Activated CD4-positive, alpha-beta T cell treated with anti-CD3 and anti-CD28 coated beads, Interleukin-2, amount 50 U/mL, for 4 hours (primary cell): Measurements from ENCODE around the gene DVL3.
"Not testable (repeated sequence)": the region's sequence is repeated elsewhere in the genome, so short reads cannot be mapped to it uniquely, and the experiment has no call there.

Experiments used
- DNase-seq, 2 experiments: peaks; one replicate each; pipeline ENCODE4 v3.0.0-alpha.2; 2020

Gene DVL3

DNA sequence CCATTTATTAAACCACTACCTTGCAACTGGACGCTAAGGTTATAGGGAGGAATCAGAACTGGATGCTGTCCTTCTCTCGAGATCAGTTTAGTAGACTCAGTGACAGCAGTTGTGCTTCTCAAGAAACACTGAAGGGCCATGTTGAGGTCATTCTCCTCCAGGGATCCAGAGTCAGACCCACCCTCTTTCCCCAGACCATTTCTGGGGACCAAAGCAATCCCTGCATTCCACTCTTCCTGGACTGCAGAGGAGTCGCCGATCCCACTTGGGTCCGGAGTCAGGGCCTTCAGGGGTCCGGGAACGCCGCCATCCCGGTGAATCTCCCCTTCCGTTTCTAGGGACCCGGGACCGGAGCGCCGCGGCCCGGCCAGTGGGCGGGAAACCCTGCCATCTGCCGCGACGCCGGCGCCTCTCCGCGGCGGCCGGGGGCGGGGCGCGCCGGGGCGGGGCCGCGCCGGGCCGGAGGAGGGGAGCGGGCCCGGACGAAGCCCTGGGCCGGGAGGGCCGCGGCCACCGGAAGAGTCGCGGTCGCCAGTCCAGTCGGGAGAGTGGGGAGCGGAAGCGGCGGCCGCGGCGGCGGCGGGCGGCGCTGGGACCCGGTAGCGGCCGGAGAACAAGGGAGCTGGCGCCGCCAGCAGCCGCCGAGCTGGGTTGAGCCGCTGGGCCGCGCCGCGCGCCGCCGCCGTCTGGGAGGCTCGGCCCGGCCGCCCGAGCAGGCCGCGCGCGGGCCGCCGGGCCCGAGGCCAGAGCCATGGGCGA lies at the start of gene DVL3:
Gene DVL3 (plus strand): TSS at position 493 of the 759 bp plus-strand sequence. CDS start 259 bp downstream, at position 752.
- DNase-seq, result no peak

DNA sequence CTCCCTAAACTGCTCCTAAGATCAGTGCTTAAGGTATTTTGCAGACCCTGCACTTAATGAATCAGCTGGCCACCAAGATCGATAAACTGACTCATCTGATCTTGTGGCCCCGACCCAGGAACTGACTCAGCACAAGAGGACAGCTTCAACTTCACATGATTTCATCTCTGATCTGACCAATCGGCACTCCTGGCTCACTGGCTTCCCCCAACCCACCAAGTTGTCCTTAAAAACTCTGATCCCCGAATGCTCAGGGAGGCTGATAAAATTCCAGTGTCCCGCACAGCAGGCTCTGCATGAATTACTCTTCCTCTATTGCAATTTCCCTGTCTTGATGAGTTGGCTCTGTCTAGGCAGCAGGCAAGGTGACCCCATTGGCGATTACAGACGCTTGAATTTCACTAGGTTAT lies 44.9 kb upstream of the DVL3 start:
- no peak for DNase-seq

DNA sequence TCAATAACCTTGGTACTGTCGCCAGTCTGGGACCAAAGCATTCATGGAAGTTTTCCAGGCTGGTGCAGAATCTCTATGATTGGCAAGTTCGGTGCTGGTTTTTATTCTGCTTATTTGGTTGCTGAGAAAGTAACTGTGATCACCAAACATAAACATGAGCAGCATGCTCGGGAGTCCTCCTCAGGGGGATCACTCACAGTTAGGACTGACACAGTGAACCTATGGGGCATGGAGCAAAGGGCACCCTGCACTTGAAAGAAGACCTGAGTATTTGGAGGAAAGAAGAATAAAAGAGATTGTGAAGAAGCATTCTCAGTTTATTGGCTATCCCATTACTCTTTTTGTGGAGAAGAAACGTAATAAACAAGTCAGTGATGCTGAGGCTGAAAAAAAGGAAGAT lies 39.2 kb upstream of the DVL3 start:
- DNase-seq, result no peak

DNA sequence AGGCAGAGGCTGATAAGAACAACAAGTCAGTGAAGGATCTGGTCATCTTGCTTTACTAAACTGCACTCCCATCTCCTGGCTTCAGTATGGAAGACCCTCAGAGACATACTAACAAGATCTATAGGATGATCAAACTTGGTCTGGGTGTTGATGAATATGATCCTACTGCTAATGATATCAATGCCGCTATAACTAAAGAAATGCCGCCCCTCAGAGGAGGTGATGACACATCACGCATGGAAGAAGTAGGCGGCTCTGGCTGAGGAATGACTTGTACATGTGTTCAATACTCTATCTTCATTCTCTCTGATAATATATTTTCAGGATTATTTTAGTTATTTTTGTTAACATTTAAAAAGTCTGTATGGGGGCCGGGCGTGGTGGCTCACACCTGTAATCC lies 37.5 kb upstream of the DVL3 start:
- no peak for DNase-seq

DNA sequence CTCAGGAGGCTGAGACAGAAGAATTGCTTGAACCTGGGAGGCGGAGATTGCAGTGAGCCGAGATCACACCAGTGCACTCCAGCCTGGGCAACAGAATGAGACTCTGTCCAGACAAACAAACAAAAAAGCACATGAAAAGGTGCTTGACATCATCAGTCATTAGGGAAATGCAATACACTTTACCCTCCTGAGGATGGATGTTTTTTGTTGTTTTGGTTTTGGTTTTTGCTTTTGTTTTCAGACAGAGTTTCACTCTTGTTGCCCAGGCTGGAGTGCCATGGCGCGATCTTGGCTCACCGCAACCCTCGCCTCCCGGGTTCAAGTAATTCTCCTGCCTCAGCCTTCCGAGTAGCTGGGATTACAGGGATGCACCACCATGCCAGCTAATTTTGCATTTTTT lies 34.1 kb upstream of the DVL3 start:
- DNase-seq, result not testable (repeated sequence)

DNA sequence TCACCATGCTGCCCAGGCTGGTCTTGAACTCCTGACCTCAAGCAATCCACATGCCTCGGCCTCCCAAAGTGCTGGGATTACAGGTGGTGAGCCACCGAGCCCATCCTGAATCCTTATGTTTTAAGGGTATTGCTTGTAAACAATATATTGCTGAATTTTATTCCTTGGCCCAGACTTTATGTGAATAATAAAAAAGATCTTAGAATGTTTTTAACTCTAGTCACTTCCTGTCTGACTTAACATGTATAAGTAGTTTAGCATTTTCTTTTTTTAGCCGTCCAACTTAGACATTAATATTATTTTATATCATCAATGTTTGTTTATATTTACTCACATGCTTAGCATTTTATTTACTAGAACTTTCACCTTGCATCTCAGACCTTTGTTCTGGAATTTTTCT lies 29.2 kb upstream of the DVL3 start:
- DNase-seq, result no peak

DNA sequence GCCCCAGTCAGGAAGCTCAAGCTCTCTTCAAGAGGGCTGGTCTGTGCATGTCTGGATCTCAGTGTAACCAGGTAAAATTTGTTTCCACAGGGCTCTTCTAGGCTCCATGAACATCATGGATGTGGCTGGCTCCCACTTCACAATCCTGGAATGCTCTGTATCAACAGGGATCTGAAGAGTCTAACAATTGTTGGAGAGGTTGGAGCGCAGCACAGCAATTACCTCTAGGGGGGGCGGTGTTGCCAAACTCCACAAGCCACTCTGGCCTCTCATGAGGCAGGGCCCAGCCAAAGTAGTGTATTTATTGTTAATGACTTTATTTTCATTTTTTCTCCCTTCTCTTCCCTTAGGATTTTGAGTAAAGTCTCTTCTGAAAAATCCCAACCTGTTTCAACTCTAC lies 26.2 kb upstream of the DVL3 start:
- no peak for DNase-seq

DNA sequence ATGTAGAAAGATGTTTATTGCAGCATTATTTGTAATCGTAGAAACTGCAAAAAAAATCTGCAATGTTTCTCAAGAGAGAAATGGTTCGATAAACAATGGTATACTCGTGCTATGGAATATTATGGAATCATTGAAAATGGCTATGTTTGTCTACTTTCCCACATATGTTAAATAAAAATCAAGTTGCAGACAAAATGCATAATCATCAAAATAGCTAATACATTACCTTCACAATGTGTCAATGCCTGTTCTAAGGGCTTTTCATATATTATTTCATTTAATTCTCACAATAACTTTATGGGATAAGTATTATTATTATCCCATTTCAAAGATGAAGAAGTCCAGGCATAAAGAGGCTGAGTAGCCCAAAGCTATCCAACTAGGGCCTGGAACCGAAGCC lies 22.2 kb upstream of the DVL3 start:
- DNase-seq, result no peak

DNA sequence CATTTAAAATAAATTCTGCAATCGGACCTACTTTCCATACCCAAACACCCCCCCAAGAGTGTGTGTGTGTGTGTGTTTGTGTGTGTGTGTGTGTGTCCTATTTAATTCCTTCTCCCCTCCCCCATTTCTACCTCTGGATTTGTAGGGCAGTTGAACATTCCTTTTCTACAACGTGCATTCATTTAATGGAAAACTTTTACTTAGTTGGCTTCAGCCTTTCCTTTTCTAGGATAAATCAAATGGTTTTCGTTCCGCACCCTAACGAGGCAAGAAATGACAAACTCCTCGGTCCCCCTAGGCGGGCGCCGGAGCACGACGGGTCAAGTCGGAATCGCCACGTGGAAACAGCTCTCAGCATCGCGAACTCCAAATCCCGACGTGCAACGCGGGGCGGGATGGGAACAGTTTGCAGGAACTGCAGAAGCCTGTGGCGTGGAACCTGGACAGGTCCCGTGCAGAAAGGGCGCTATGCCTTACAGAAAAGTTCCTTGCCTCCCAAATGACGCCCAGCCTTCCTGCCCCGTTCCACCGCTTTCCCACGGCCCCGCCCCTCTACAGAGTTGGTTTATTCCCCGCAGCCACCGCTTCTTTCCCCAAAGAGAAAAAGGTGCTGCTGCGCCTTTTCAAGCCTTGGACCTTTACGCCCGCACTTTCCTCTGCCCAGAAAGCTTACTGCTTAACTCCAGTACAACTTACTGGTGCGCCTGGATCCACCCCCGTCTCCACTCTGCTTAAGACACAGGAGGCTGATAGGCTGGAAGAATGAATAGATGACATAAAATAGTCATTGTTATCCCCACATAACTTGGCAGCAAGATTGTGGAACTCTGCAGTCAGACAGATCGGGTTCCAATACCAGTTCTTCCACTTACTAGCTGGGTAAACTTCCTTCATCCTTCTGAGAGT lies 21.1 kb upstream of the DVL3 start:
- DNase-seq, result peak; percentile 32 to 47

DNA sequence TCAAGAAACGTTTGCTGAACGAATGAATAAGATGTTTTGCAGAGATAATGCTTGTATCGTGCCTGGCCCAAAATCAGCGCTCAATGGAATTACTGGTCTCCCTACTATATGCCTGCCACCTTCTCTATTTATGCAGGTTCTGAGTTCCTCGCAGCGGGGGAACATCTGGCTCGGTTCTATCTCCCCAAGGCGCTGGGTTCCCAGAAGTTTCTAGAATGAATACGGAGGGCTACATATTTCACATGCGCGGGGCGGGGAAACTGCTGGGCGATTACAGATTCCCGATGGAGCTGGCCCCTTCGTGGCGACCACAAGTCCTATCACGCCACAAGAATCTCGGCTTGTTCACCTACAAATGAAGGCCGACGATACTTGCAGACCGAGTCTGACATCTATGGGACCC lies 20.4 kb upstream of the DVL3 start:
- DNase-seq, result peak in 1 of 2 experiments; percentile 10

DNA sequence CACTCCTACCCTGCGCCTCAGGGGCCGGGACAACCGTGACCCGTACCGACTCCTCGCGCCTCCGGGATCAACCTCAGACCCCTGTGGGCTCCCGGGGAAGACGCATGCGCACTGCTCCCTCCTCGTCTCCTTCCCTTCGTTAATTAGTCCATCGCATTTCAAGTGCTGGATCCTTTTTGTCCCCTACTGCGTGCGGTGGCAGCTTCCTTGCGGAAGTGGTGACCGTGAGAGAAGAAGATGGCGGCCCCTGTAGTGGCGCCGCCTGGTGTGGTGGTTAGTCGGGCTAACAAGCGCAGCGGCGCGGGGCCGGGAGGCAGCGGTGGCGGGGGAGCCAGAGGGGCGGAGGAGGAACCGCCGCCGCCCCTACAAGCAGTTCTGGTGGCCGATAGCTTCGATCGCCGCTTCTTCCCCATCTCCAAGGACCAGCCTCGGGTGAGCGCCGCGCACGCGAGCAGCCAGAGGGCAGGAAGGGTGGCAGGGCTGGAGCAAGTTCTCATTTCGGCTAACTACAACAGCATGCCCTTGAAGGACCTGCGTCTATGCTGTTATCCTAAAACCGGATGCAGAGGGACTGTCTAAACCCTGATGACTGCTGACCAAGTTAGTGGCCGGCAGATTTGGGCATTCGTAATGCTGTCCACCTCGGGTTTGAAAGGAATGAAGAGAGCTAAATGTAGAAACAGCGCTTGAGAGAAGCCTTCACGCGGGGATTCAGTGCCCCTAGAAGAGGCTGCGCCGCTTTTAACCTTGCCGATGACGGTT lies 19.8 kb upstream of the DVL3 start, which contains the start of gene EIF2B5:
Gene EIF2B5 (plus strand): TSS at position 210 of the 762 bp plus-strand sequence. CDS start 28 bp downstream, at position 238.
- peak; percentile 82 to 83 for DNase-seq

DNA sequence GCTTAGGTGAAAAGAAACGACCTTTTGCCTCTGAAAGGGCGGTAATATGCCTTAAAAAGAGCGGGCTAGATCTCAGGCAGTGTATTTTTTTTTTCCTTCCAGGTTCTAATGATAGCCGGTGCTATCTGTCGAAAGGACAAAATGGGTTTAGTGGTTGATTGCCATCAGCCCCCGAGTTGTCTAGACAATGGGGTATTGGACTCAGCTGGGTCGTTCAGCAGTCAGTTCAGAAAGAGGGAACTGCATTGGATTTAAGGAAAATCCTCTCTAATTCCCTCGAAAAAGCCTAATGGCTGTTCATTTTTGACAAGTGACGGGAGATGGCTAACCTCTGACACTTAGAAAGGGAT lies 19.3 kb upstream of the DVL3 start:
- no peak for DNase-seq

DNA sequence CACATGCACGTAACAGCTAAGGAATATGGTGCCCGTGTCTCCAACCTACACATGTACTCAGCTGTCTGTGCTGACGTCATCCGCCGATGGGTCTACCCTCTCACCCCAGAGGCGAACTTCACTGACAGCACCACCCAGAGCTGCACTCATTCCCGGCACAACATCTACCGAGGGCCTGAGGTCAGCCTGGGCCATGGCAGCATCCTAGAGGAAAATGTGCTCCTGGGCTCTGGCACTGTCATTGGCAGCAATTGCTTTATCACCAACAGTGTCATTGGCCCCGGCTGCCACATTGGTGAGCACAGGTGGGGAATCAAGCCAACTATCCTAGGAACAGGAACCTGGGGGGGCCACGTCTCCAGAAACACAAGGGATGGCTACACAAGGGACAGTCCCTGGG lies 14.7 kb upstream of the DVL3 start:
- no peak for DNase-seq

DNA sequence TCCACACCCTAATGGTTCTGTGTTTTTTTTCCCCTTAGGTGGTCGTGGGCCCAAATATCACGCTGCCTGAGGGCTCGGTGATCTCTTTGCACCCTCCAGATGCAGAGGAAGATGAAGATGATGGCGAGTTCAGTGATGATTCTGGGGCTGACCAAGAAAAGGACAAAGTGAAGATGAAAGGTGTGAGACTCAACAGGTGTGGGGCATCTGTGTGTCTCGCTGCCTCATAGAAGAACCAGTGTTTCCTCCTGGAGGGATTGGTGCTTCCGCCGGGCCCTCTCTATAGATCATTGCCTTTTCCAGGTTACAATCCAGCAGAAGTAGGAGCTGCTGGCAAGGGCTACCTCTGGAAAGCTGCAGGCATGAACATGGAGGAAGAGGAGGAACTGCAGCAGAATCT lies 13.0 kb upstream of the DVL3 start:
- DNase-seq, result no peak

DNA sequence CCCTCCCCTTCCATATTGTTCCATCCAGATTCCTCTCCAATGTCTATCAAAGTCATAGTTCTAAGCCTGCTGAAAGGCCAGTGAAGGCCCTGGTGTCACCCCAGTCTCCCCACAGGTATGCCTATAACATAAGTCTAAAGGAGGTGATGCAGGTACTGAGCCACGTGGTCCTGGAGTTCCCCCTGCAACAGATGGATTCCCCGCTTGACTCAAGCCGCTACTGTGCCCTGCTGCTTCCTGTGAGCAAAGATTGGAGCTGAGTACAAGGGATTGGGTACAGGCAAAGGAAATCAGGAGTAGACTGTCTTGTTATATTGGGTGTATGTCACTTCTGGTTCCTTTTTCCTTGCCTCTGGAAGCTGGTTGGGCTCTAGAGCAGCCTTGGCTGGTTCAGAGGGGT lies 11.8 kb upstream of the DVL3 start:
- DNase-seq, result no peak

DNA sequence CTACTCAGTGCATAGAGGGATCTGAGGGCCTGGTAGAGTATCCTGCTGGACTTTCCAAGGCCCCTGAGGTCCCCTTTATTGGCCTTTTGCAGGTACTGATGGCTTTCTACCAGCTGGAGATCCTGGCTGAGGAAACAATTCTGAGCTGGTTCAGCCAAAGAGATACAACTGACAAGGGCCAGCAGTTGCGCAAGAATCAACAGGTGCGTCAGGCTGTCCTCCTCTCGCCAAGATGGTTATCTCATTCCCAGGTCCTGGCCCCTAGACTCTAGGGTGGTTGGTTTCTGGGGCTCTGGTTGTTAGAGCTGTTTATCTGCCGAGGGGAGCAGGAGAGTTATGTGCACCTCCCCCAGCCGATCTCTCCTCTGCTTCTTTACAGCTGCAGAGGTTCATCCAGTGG lies 10.7 kb upstream of the DVL3 start:
- DNase-seq, result no peak

DNA sequence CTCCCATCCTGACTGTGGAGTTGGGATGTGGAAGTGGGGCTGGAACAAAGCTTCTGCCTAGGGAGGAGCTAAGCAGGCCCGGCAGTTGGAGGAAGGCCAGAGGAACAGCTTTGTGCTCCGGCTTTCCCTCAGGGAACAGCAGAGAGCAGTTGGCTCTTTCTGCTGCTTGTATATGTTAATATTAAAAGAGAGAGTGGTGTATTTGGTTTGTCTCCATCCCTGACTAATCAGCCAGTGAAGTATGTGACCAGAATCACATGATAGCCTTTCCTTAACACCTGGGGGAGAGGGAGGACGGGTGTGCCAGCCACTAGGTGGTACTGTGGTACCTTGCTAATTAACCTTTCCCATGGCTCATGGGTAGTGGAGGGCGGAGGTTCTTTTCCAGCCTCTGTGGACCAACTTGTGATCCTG lies 10.1 kb upstream of the DVL3 start:
- DNase-seq, result peak; percentile 27 to 30

DNA sequence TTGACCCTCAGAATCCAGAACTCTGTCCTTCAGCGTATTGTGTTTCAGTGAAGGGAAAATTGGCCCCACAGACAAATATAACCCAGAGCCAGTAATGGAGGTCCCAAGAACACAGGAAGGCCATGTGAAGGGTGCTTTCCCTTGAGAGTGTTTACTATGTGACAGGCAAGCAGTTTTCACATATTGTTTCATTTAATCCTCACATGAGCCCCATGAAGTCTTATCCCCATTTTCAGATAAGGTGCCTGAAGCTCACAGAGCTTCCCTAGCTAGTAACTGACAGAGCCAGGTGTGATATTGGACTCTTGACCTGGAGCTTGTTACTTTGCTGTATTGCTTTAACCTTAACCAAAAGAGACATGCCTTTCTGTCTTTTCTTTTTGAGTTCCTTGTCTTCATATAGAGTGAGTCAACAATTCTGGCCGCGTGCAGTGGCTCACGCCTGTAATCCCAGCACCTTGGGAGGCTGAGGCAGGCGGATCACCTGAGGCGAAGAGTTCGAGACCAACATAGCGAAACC lies 9.4 kb upstream of the DVL3 start:
- DNase-seq, result no peak

DNA sequence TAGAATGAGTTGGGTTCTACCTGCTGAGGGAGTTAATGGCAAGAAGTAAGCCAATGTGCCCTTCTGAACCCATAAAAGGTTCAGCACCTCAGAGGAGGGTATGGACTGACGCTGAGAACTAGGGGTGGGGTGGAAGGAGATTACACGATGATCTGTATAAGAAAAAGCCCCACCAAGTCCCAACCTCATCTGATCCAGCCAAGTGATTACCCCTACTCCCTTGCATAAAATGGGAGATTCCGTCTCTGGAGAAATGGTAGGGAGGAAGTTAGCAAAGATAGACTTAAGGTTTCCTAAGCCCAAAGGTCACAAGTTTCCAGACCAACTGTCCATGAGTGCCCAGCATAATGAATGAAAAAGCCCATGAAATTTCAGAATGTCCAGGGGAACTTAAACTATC lies 7.1 kb upstream of the DVL3 start:
- DNase-seq, result no peak

DNA sequence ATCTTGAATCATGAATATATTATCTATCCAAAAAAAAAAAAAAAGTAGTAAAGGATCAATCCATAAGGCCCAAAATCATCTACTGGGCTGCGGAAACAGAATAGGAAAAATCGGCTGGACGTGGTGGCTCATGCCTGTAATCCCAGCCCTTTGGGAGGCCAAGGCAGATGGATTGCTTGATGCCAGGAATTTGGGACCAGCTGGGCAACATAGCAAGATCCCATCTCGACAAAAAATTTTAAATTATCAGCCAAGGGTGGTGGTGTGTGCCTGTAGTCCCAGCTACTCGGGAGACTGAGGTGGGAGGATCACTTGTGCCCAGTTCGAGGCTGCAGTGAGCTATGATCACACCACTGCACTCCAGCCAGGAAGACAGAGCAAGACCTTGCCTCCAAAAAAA lies 6.1 kb upstream of the DVL3 start:
- no peak for DNase-seq

DNA sequence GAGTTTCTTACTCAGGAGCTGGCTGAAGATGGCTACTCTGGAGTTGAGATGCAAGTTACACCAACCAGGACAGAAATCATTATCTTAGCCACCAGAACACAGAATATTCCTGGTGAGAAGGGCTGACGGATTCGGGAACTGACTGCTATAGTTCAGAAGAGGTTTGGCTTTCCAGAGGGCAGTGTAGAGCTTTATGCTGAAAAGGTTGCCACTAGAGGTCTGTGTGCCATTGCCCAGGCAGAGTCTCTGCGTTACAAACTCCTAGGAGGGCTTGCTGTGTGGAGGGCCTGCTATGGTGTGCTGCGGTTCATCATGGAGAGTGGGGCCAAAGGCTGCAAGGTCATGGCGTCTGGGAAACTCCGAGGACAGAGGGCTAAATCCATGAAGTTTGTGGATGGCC lies 5.4 kb upstream of the DVL3 start:
- DNase-seq, result not testable (repeated sequence)

DNA sequence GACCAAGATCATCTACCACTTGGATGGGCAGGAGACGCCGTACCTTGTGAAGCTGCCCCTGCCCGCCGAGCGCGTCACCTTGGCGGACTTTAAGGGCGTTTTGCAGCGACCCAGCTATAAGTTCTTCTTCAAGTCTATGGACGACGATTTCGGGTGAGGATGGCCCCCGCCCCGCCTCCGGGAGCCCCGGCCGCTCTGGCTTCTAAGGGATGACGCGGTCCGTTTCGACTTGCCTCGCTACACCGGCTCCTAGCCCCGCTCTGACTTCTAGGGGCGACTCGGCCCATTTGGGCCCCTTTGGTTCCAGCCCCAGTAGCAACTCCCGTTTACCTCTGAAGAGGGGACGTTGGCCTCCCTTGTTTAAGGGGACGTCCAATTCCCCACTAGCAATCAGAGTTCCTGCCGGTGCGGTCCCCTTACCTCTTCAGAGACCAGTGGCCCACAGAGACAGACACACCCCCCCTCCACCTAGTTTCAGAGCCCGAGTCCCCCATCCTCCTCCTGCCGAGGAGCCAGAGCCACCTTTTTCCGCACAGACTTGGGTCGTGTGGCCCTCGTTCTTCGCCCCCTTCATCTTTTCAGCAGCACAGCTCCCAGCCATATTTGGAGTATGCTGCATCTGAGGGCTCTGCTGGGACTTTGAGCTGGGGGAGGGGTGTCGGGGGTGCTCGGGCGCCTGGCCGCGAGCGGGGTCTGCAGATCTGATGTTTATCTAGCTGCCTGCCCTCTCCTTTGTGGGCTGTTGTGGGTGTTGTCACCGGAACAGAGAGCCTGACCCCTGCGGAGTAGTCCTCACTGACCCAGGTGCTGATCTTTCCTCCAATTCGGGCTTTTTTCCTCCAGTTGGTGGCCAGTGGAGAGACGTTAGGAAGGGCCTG lies 706 bp downstream of the DVL3 start:
- peak; percentile 42 to 47 for DNase-seq
